Parathyroid adenoma (tissue), 2 donors: Measurements from ENCODE around the gene NCBP1.

Experiments
- H2AFZ ChIP-seq: fragments of 300-600 bp; sonication (generic); one replicate; pipeline ENCODE4 v1.7.0; 2017; ENCODE audit warnings: antibody characterized with exemption, mild to moderate bottlenecking
- H3K27ac ChIP-seq: fragments of 300-600 bp; sonication (generic); one replicate; pipeline ENCODE4 v1.7.0; 2017
- H3K27me3 ChIP-seq: fragments of 300-600 bp; sonication (generic); one replicate; pipeline ENCODE4 v1.7.0; 2017; ENCODE audit warnings: low read length; ENCODE audit not compliant: control insufficient read depth, insufficient read depth
- H3K36me3 ChIP-seq: fragments of 300-600 bp; sonication (generic); one replicate; pipeline ENCODE4 v1.7.0; 2017; ENCODE audit warnings: low read length; ENCODE audit not compliant: control insufficient read depth, insufficient read depth
- H3K4me1 ChIP-seq: fragments of 300-600 bp; sonication (generic); one replicate; pipeline ENCODE4 v1.7.0; 2017; ENCODE audit warnings: control low read depth
- H3K4me2 ChIP-seq: fragments of 300-600 bp; sonication (generic); one replicate; pipeline ENCODE4 v1.7.0; 2017; ENCODE audit warnings: low read length
- H3K4me3 ChIP-seq: fragments of 300-600 bp; sonication (generic); one replicate; pipeline ENCODE4 v1.7.0; 2017; ENCODE audit warnings: low read depth, low read length
- H3K79me2 ChIP-seq: fragments of 300-600 bp; sonication (generic); one replicate; pipeline ENCODE4 v1.7.0; 2017; ENCODE audit warnings: control low read depth
- H3K9ac ChIP-seq: fragments of 300-600 bp; sonication (generic); one replicate; pipeline ENCODE4 v1.7.0; 2017; ENCODE audit warnings: mild to moderate bottlenecking
- H3K9me3 ChIP-seq: fragments of 300-600 bp; sonication (generic); one replicate; pipeline ENCODE4 v1.7.0; 2017; ENCODE audit warnings: low read length; ENCODE audit not compliant: control insufficient read depth
- TF ChIP-seq, protein P1 (sequence below): fragments of 300-600 bp; sonication (generic); IDR thresholded peaks from one replicate; pipeline ENCODE4 v1.7.0; 2017; ENCODE audit warnings: antibody characterized with exemption, mild to moderate bottlenecking
- donor health status: primary hyperparathyroidism.

NCBP1 gene

DNA sequence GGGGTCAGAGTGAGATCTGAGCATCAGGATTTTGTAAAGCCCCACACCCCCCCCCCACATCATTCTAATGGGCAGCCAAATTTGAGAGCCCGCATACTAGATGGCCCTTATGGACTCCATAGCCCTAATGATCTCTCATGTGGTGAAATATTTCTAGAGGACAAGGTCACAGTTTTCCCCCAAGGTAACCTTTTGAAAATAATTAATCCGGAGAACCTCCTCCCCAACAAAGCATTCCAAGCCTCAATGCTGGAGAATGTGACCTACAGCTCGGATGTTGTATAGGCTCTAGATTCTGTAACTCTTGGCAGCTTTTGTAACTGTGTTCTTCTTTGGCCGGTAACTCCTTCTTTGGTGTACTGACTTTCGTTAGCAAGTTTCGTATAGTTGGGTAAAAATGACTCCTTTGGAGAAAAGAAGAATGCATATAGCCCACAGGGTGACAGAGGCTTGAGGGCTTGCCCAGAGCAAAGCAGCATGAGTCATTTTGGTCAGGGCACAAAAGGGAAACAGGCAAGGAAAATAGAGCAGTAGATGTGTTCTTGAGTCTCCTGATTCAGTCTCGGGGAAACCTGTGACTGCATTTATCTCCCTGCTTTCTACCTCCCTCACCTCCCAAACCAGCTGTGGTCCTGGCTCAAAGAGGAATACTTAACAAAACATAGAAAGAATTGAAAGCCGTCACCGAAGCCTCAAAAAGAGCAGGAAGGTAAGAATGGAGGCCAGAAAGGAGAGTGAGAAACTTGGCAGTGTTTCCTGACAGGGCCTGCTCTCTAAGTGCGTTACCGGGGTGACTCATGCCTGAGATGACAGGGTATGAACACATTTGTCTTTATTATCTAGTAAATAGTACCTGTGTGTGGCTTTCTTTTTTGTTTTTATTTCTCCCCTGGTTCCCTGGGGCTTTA lies 70.1 kb downstream of the NCBP1 start:
- no peak overlapping the region for H3K27ac ChIP-seq
- no peak overlapping the region for H3K9ac ChIP-seq
- no peak overlapping the region for H3K4me3 ChIP-seq

DNA sequence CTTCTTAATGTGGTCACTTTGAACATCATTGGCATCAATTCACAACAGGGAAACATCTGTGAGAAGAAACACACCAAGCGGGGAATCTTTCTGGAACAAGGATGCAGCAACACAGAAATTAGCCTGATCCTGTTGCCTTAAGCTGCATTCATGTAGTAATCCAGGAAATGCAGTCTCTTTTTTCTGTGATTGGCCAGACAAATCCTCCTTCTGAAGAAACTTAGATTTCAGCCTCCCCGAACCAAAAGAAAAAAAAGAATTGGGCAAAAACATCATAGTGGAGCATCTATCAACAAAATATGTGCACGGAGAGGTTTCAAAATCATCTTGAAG lies 70.7 kb downstream of the NCBP1 start:
- H3K27ac ChIP-seq = no peak overlapping the region
- H3K4me3 ChIP-seq = no peak overlapping the region
- no peaks in the 10 kb centered on the region for H3K36me3 ChIP-seq
- no peak overlapping the region for H3K4me2 ChIP-seq
- H2AFZ ChIP-seq = no peak overlapping the region
- H3K79me2 ChIP-seq = no peaks in the 10 kb centered on the region
- H3K4me1 ChIP-seq = no peaks in the 10 kb centered on the region
- no peaks in the 10 kb centered on the region for H3K9me3 ChIP-seq
- H3K9ac ChIP-seq = no peak overlapping the region
- no peaks in the 10 kb centered on the region for H3K27me3 ChIP-seq
- TF ChIP-seq, protein P1, sequence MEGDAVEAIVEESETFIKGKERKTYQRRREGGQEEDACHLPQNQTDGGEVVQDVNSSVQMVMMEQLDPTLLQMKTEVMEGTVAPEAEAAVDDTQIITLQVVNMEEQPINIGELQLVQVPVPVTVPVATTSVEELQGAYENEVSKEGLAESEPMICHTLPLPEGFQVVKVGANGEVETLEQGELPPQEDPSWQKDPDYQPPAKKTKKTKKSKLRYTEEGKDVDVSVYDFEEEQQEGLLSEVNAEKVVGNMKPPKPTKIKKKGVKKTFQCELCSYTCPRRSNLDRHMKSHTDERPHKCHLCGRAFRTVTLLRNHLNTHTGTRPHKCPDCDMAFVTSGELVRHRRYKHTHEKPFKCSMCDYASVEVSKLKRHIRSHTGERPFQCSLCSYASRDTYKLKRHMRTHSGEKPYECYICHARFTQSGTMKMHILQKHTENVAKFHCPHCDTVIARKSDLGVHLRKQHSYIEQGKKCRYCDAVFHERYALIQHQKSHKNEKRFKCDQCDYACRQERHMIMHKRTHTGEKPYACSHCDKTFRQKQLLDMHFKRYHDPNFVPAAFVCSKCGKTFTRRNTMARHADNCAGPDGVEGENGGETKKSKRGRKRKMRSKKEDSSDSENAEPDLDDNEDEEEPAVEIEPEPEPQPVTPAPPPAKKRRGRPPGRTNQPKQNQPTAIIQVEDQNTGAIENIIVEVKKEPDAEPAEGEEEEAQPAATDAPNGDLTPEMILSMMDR = no peak

More for the DNA sequence above, 70.1 kb downstream of the NCBP1 start:
- Histone ChIP-seq H3K9me3 (no peaks in the 10 kb centered on the region), H3K4me2 (no peak overlapping the region), H3K79me2 (no peaks in the 10 kb centered on the region), H3K36me3 (no peaks in the 10 kb centered on the region), H3K4me1 (no peaks in the 10 kb centered on the region), H2AFZ (no peak overlapping the region), H3K27me3 (no peaks in the 10 kb centered on the region)
- TF ChIP-seq, protein P1 = no peak

DNA sequence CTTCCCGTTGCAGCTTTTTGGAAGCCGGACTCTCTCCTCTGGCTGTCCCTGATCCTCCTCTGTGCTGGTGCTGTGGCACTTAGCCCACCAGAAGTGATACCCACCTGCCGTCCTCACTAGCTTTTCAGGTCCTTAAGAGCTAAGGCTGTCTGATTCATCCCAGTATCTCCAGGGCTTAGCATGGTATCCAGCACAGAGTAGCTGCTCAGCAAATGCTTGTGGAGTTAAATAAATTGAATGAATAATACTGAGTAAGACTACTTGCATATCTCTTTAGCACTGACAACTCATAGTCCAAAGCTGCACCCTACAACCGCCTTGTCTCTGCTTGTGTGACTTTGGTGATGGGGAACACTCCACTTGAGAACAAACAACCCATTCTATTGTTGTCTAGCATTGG lies 71.2 kb downstream of the NCBP1 start:
- H3K4me1 ChIP-seq = no peaks in the 10 kb centered on the region
- H3K36me3 ChIP-seq = no peaks in the 10 kb centered on the region
- no peaks in the 10 kb centered on the region for H3K9me3 ChIP-seq
- no peak overlapping the region for H2AFZ ChIP-seq
- no peak overlapping the region for H3K9ac ChIP-seq
- no peaks in the 10 kb centered on the region for H3K27me3 ChIP-seq
- no peak overlapping the region for H3K4me2 ChIP-seq
- H3K79me2 ChIP-seq = no peaks in the 10 kb centered on the region
- TF ChIP-seq, protein P1 = no peak
- H3K27ac ChIP-seq = no peak overlapping the region
- H3K4me3 ChIP-seq = no peak overlapping the region

DNA sequence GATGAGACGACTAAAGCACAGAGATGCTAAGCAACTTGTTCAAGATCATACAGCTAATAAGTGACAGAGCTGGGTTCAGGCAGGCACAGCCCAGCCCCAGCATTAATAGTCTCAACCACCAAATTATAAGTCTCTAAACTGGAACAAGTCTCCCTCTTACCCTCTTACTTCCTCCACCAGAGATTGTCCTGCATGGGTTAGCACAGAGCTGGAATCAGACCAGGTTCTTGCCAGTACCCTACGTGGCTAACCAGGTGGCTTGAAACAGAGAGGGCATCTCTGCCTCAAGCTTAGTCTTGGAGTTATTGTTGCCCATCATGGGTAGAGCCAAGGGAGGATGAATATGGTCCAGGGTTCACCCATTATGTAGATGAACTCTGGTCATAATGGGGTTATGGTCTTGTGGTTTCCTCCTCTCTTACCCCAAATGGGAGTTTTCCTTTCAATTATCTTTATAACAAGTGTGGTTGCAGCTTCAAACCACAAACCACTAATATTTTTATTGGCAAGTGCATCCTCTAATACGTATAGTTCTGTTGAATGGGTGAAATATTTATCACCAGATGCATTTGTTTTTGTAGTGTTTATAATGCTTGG lies 71.8 kb downstream of the NCBP1 start:
- Histone ChIP-seq H3K27ac (no peak overlapping the region), H3K9me3 (no peaks in the 10 kb centered on the region), H3K79me2 (no peaks in the 10 kb centered on the region), H3K4me2 (no peak overlapping the region), H3K36me3 (no peaks in the 10 kb centered on the region), H3K4me1 (no peaks in the 10 kb centered on the region), H2AFZ (no peak overlapping the region), H3K4me3 (no peak overlapping the region), H3K27me3 (no peaks in the 10 kb centered on the region), H3K9ac (no peak overlapping the region)
- TF ChIP-seq, protein P1 = no peak
